ENCODE results near the gene TLN1. TPM values are rescaled to one million over a fixed set of nuclear protein-coding genes. Genes with fewer than 3 reads are reported as not detected.

The TLN1 gene
- total and polyA plus RNA-seq, 8 donors, result 53.2 to 399 (median 174) TPM

DNA sequence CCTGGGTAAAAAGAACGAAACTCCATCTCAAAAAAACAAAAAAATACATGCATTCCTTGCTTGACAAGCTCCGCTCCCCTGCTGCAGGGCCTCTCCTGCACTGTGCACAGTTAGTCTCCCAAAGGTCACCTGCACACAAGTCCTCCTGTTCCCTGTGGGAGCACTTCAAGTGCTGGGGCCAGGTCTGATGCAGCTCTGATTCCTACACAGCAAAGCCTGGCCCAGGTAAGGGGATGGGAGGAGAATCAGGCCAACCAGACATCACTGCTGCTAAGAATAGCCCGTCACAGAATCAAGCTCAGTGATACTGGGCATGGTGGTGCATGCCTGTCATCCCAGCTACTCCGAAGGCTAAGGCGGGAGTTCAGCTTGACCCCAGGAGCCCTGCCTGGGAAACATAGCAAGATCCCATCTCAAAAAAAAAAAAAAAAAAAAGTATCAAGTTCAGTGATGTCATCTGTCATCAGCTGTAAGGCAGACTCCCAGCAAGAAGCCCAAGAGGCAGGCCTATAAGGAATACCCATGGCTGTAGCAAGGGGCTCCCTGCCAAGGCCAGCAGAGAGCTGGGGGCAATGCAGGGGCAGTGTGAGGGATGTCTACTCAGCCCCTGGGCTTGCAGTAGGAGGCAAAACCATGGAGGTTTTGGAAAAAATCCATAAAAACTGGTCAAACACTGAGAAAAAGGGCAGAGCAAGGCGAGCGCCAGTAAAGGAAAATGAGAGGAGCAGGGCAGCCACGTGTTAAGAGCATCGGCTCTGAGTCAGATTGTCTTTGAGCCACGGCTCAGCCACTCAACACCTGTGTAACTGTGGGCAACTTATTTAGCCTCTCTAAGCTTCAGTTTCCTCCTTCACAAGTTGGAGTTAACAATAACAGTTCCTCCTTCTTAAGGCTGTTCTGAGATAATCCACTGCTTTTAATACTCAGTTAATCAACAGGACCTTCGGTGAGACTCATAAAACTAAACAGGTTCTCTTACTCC lies 45.5 kb downstream of the TLN1 start:
- peak overlapping the region in 4 of 5 donors; percentile 92 to 97 (median 96) for H3K27ac ChIP-seq
- H3K36me3 ChIP-seq, result peaks cover 36 to 65% (median 48%) of the 10 kb centered on the region in 4 donors
- no peaks in the 10 kb centered on the region for H3K9me3 ChIP-seq
- WGBS, 5 donors, result 56 to 75% (median 66%) methylated on average over 11 of the region's 11 CpGs
- H3K4me3 ChIP-seq, result peak overlapping the region; percentile 65 to 75 (median 70)
- DNase-seq, result peak in 1 of 2 donors; percentile 44
- peaks cover 6 to 90% (median 72%) of the 10 kb centered on the region in 4 donors for H3K4me1 ChIP-seq
- intact Hi-C loops (cut with DNase I; ENCODE audit: low total_unique reads), result no loop called here
- peak in 2 of 3 donors; percentile 2 to 28 for TF ChIP-seq POLR2AphosphoS5 (IDR thresholded peaks at IDR 0.05)
- TF ChIP-seq POLR2A (IDR thresholded peaks at IDR 0.05), result no peak
- TF ChIP-seq, protein P1, sequence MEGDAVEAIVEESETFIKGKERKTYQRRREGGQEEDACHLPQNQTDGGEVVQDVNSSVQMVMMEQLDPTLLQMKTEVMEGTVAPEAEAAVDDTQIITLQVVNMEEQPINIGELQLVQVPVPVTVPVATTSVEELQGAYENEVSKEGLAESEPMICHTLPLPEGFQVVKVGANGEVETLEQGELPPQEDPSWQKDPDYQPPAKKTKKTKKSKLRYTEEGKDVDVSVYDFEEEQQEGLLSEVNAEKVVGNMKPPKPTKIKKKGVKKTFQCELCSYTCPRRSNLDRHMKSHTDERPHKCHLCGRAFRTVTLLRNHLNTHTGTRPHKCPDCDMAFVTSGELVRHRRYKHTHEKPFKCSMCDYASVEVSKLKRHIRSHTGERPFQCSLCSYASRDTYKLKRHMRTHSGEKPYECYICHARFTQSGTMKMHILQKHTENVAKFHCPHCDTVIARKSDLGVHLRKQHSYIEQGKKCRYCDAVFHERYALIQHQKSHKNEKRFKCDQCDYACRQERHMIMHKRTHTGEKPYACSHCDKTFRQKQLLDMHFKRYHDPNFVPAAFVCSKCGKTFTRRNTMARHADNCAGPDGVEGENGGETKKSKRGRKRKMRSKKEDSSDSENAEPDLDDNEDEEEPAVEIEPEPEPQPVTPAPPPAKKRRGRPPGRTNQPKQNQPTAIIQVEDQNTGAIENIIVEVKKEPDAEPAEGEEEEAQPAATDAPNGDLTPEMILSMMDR (IDR thresholded peaks at IDR 0.05), result no peak
- TF ChIP-seq EP300 (IDR thresholded peaks at IDR 0.05), result no peak
- H3K27me3 ChIP-seq, result no peaks in the 10 kb centered on the region

DNA sequence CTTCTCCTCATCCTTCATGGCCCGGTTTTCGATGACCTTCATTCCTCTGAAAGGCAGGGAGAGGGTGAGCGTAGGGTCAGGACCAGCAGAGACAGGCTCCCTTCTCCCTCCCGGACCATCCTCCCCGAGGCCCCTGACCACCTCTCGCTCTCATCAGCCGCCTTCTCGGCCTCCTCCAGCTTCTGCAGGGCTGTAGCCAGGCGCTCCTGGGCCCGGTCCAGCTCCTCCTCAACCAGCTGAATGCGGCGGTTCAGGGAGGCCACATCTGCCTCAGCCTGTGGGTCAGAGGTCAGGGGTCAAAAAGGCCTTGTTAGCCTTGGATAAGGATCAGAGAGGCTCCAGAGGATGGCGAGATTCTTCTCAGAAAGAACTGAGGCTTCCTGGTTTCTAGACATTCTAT lies 46.5 kb downstream of the TLN1 start:
- H3K27me3 ChIP-seq, result no peaks in the 10 kb centered on the region
- no peak for DNase-seq
- peak overlapping the region; percentile 65 to 75 (median 70) for H3K4me3 ChIP-seq
- peak overlapping the region in 4 of 5 donors; percentile 14 to 97 (median 94) for H3K27ac ChIP-seq
- TF ChIP-seq POLR2AphosphoS5 (IDR thresholded peaks at IDR 0.05) (peak in 1 of 3 donors; percentile 0), POLR2A (IDR thresholded peaks at IDR 0.05) (no peak)
- H3K4me1 ChIP-seq, result peaks cover 8 to 96% (median 75%) of the 10 kb centered on the region in 4 donors
- intact Hi-C loops (cut with DNase I; ENCODE audit: low total_unique reads), result no loop called here
- H3K36me3 ChIP-seq, result peaks cover 36 to 65% (median 51%) of the 10 kb centered on the region in 4 donors
- no peaks in the 10 kb centered on the region for H3K9me3 ChIP-seq
- WGBS, 5 donors, result 73 to 79% (median 75%) methylated on average over 13 of the region's 13 CpGs

DNA sequence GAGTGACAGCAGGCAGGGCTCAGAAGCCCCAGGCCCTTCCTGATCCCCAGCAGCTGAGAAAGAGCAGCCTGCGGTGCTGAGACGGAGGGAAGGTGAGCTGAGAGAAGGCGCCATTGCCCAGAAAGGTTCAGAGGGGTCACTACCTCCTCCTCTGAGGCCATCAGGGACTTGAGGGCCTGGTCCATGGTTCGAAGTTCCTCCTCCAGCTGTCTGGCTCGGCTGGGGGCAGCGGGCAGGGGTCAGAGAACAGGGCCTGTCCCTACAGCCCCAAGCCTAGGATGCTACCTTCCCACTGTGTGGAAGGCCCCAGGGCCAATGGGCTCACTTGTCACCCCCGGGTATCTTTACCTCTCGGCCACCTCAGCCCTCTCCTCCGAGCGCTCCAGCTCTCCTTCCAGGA lies 47.1 kb downstream of the TLN1 start:
- H3K27ac ChIP-seq, result peak overlapping the region in 4 of 5 donors; percentile 14 to 97 (median 94)
- no peak for DNase-seq
- no peaks in the 10 kb centered on the region for H3K9me3 ChIP-seq
- peaks cover 10 to 97% (median 75%) of the 10 kb centered on the region in 4 donors for H3K4me1 ChIP-seq
- peak overlapping the region; percentile 65 to 75 (median 70) for H3K4me3 ChIP-seq
- intact Hi-C loops (cut with DNase I; ENCODE audit: low total_unique reads), result no loop called here
- H3K27me3 ChIP-seq, result no peaks in the 10 kb centered on the region
- 85 to 98% (median 94%) methylated on average over 9 to 10 of the region's 10 CpGs for whole genome bisulfite sequencing, 5 donors
- H3K36me3 ChIP-seq, result peaks cover 36 to 66% (median 54%) of the 10 kb centered on the region in 4 donors
- TF ChIP-seq POLR2AphosphoS5 (IDR thresholded peaks at IDR 0.05) (peak in 2 of 3 donors; percentile 2 to 4), POLR2A (IDR thresholded peaks at IDR 0.05) (no peak), EP300 (IDR thresholded peaks at IDR 0.05) (no peak)
- TF ChIP-seq, protein P1 (IDR thresholded peaks at IDR 0.05), result no peak

DNA sequence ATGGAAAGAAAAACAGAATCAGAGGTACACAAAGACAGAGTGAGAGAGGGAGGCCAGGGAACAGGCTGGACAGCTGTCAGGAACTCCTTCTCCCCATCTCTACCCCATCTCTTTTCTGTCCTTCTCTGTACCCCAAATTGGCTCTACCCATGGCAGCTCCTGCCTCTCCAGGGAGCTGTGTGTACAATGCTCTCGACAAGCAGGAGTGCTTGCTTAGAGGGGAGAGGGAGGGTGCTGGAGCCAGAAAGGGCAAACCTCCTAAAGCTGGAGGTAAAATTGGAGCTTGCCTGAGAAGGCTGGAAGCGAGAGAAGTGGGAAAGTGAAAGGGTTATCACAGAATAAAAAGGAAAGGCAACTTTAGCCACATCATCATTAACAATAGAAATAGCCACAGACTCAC lies 48.7 kb downstream of the TLN1 start:
- peak overlapping the region; percentile 10 to 97 (median 92) for H3K27ac ChIP-seq
- peak overlapping the region in 1 of 4 donors; percentile 67 for H3K4me3 ChIP-seq
- peaks cover 19 to 97% (median 67%) of the 10 kb centered on the region in 4 donors for H3K4me1 ChIP-seq
- 27 to 45% (median 36%) methylated on average over 2 of the region's 2 CpGs for WGBS, 5 donors
- peaks cover 36 to 69% (median 53%) of the 10 kb centered on the region in 4 donors for H3K36me3 ChIP-seq
- no peak for TF ChIP-seq EP300 (IDR thresholded peaks at IDR 0.05)
- TF ChIP-seq, protein P1 (IDR thresholded peaks at IDR 0.05), result no peak
- TF ChIP-seq POLR2AphosphoS5 (IDR thresholded peaks at IDR 0.05), result no peak
- TF ChIP-seq POLR2A (IDR thresholded peaks at IDR 0.05), result no peak
- intact Hi-C loops (cut with DNase I; ENCODE audit: low total_unique reads), result no loop called here
- H3K9me3 ChIP-seq, result no peaks in the 10 kb centered on the region
- no peak for DNase-seq
- H3K27me3 ChIP-seq, result no peaks in the 10 kb centered on the region
